GM18858 (cell line): ENCODE results near the gene PBX3.
"Not testable (repeated sequence)": the region's sequence is repeated elsewhere in the genome, so short reads cannot be mapped to it uniquely, and the experiment has no call there.

Source experiments
- ATAC-seq: cut with Tn5 transposase; IDR thresholded peaks from one replicate; pipeline ENCODE4 v1.9.1; 2021; ENCODE audit not compliant: unreplicated experiment

Gene PBX3

GRCh38 chr9:125774106-125774505 is 26.9 kb downstream of the PBX3 start:
- ATAC-seq = no peak

- not testable (repeated sequence) for ATAC-seq
Measured at GRCh38 chr9:125776789-125777188, 29.6 kb downstream of the PBX3 start.

- not testable (repeated sequence) for ATAC-seq
Measured at GRCh38 chr9:125778538-125779219, 31.5 kb downstream of the PBX3 start.

GRCh38 chr9:125779220-125779565 is 32.0 kb downstream of the PBX3 start:
- not testable (repeated sequence) for ATAC-seq

GRCh38 chr9:125782718-125783117 is 35.5 kb downstream of the PBX3 start:
- no peak for ATAC-seq

GRCh38 chr9:125784286-125785049 is 37.3 kb downstream of the PBX3 start:
- ATAC-seq = no peak

GRCh38 chr9:125785248-125785751 is 38.1 kb downstream of the PBX3 start:
- no peak for ATAC-seq

- no peak for ATAC-seq
Measured at GRCh38 chr9:125787715-125788114, 40.5 kb downstream of the PBX3 start.

GRCh38 chr9:125789196-125789595 is 42.0 kb downstream of the PBX3 start:
- no peak for ATAC-seq

GRCh38 chr9:125794708-125795107 is 47.5 kb downstream of the PBX3 start:
- ATAC-seq = no peak

GRCh38 chr9:125795970-125796596 is 48.9 kb downstream of the PBX3 start:
- ATAC-seq = no peak

- ATAC-seq = no peak
Measured at GRCh38 chr9:125797930-125798329, 50.8 kb downstream of the PBX3 start.

- ATAC-seq = no peak
Measured at GRCh38 chr9:125803526-125803925, 56.4 kb downstream of the PBX3 start.

- no peak for ATAC-seq
Measured at GRCh38 chr9:125805057-125805456, 57.9 kb downstream of the PBX3 start.

- ATAC-seq = no peak
Measured at GRCh38 chr9:125805586-125805985, 58.4 kb downstream of the PBX3 start.

GRCh38 chr9:125807079-125807478 is 59.9 kb downstream of the PBX3 start:
- no peak for ATAC-seq

- no peak for ATAC-seq
Measured at GRCh38 chr9:125810161-125810560, 63.0 kb downstream of the PBX3 start.

GRCh38 chr9:125811002-125811401 is 63.8 kb downstream of the PBX3 start:
- no peak for ATAC-seq

- no peak for ATAC-seq
Measured at GRCh38 chr9:125812403-125812802, 65.2 kb downstream of the PBX3 start.

- ATAC-seq = no peak
Measured at GRCh38 chr9:125815568-125815967, 68.4 kb downstream of the PBX3 start.

- ATAC-seq = no peak
Measured at GRCh38 chr9:125816321-125816720, 69.1 kb downstream of the PBX3 start.
